Skeletal muscle cell (primary cell): ENCODE data around the gene PPP1R1C.

Experiments used
- DNase-seq: peaks from one replicate; pipeline ENCODE4 v3.0.0-alpha.2; 2010; ENCODE audit warnings: low read depth
- H3K4me3 ChIP-seq: 2 replicates; pipeline ENCODE4 v1.5.1; 2011; ENCODE audit warnings: low read depth, mild to moderate bottlenecking, control low read depth, low read length, moderate library complexity

PPP1R1C gene

DNA sequence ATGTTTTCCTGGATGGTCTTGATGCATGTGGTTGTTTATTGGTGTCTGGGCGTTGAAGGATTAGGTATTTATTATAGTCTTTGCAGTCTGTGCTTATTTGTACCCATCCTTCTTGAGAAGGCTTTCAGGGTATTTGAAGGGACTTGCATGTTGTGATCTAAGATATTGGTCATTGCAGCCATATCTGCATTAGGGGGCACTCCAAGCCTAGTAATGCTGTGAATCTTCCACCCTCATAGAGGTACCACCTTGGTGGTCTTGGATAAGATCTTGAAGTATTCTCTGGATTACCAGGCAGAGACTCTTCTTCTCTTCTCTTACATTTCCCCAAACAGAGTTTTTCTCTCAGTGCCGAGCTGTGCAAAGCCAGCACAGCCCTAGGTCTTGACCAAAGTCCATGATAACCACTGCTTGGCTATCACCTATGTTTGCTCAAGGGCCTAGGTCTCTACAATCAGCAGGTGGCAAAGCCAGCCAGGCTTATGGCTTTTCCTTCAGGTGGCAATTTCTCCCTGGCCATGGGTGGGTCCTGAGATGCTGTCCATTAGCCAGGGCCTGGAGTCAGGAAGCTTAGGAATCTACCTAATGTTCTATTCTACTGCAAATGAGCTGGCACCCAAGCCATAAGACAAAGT is 15.4 kb upstream of the PPP1R1C start:
- H3K4me3 ChIP-seq, result no peak overlapping the region
- no peak for DNase-seq

GRCh38 chr2:181971032-181971431 is 14.6 kb upstream of the PPP1R1C start:
- no peak for DNase-seq
- no peak overlapping the region for H3K4me3 ChIP-seq

DNA sequence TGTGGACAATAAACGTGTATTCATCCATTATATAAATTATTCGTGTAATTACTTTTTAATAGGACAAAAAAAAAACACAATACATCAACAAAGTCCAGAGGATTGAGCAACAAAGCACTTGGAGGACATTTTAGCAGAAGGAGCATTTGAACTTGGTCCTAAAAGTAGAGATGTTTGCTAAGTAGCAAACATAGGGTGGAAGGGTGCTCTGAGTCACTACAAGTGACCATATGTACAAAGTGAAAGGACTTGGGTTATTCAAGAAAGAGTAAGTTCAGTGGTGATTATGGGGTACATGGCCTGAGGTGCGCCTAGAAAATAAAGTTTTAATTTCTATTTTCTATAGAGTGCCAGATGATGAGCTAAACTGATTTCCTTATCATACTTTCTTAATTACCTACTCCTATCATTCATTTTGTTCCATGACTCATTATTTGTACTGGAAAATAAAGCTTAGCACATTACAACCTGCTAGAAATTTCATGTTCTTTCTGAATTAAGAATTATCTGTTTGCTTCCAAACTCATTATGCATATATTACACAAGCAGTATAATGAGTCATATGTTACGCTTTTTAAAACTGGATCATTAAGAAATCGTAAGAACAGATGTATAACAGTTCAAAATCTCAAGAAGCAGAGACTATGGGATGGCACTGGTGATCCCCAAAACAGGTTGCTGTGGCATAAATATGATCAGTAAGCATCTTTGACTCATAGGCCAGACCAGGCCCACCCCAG is 13.1 kb upstream of the PPP1R1C start:
- DNase-seq, result no peak
- no peak overlapping the region for H3K4me3 ChIP-seq

DNA sequence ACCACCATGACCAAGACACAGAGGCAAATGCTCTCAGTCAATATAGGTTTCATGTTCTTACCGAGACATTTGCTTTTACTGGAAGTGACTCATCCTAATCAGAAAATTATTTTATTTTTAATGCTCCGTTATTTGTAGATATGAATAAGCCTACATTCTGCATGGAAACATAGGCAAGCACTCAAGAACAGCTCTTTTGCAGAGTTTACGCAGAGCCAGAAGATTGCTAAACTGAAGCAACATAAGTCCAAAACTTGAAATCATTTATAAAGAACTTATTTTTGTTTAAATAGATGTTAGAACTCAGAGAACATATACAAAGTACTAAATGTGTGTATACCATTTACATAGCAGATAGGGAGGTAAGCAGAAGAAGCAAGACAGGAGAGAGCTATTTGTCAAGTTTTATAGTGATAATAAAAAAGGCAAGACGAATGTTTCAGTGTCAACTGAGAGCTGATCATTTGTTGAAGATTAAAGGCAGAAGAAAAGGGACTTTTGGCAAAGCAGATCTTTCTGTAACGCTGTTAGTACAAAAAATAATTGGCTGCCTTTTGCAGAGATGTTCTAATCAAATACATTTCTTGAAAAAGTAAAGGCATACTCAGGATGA is 12.4 kb upstream of the PPP1R1C start:
- H3K4me3 ChIP-seq, result no peak overlapping the region
- no peak for DNase-seq

DNA sequence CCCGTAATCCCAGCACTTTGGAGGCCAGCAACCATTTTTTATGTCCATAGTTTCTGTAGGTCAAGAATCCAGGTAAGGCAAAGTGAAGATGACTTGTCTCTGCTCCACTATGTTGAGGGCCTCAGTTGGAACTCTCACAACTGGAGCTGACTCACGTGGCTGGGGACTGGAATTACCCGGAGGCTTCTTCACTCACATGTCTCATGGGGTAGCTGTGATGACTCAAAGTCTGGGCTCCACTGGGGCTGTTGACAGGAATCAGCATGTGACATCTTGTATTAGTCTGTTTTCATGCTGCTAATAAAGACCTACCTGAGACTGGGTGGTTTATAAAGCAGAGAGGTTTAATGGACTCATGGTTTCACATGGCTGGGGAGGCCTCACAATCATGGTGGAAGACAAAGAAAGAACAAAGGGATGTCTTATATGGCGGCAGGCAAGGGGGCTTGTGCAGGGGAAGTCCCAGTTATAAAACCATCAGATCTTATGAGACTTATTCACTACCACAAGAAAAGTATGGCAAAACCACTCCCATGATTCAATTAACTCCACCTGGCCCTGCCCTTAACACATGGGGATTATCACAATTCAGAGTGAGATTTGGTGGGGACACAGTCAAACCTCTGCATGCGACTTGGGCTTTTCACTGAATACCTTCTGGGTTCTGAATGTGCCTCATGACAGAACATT is 7.8 kb upstream of the PPP1R1C start:
- H3K4me3 ChIP-seq, result no peak overlapping the region
- DNase-seq, result no peak

DNA sequence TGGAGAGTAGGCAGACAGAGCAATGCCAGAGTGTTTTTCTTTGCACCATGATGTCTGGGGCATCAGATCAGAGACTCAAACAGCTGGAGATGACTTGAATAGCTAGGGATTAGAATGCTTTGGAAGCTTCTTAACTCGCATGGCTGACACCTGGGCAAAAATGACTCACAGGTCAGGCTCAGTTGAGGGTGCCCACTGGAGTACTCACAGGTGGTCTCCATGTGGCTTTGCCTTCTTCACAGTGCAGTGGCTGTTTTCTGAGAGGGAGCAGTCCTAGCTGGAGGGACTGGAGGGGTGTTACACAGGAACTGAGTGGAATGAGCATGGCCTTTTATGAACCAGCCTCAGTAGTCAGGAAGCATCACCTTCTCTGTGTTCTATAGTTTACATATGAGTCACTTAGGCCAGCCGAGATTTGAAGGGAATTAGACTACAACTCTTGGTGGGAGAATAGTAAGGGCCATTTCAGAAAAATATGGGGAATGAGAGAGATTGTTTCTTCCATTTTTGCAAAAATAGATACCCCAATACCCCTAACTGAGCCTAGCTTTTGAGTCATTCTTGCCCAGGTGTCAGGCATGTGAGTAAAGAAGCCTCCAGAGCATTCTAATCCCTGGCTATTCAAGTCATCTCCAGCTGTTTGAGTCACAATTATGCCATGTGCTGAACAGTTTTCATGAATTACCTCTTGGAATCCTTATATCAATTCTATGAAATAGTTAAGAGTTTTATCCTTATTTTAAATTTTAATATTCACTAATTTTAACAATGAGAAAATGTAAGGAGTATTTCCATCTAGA is 7.1 kb upstream of the PPP1R1C start:
- no peak for DNase-seq
- H3K4me3 ChIP-seq, result no peak overlapping the region

DNA sequence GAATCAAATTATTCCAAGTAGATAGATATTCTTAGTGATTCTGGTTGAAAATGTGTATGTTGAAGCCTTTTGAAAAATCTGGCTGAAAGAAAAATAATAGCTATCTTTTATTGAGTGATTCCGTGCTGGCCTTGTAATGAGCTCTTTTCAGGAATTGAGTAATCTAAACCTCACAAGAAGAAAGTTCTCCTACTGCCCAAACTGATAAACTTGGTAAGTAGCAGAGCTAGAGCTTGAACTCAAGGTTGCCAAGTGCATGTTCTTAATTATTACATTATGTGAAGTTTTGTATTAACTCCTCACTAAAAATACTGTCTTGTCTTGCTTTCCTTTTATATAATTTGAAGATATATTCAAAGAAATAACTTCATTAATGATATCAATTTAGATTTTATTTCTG is 1.6 kb upstream of the PPP1R1C start:
- DNase-seq, result no peak
- H3K4me3 ChIP-seq, result no peak overlapping the region

- H3K4me3 ChIP-seq, result no peak overlapping the region
- no peak for DNase-seq
Measured at GRCh38 chr2:181984814-181985631, 630 bp upstream of the PPP1R1C start.

DNA sequence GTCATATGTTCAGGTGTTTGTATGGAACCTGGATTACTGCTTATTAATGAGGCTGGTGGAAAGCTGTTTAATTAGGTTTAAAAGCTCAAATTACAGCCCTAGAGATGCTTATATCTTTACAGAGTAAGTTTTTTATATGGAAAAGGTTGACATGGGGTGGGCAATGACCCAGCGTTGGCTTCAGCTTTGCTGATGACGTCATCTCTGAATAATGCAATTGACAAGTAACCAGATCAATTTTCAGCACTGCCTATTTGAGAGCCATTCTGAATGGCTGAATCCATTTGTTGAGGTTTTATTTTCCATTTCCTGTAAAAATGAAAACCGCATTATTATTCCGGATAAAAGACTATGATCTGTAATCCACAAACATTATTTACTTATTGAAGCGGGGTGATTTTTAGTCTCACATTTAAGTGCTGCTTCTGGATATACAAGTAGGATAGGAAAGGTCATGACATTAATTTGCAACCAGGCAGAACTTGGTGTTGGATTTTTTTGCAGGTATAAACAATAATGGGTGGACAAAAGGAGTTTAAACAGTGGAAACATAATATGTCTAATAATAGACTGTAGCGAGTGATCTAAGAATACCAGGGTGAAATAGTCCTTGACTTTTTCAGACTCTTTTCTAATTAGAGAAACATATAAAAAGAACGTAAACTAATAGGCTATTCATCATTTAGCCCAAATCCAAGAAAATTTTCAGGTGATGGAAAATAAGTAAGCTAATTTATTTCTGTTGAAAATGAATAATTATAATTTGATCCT is 2.7 kb downstream of the PPP1R1C start:
- H3K4me3 ChIP-seq, result no peak overlapping the region
- DNase-seq, result no peak

GRCh38 chr2:181989099-181989498 is 3.4 kb downstream of the PPP1R1C start:
- H3K4me3 ChIP-seq, result no peak overlapping the region
- DNase-seq, result no peak

DNA sequence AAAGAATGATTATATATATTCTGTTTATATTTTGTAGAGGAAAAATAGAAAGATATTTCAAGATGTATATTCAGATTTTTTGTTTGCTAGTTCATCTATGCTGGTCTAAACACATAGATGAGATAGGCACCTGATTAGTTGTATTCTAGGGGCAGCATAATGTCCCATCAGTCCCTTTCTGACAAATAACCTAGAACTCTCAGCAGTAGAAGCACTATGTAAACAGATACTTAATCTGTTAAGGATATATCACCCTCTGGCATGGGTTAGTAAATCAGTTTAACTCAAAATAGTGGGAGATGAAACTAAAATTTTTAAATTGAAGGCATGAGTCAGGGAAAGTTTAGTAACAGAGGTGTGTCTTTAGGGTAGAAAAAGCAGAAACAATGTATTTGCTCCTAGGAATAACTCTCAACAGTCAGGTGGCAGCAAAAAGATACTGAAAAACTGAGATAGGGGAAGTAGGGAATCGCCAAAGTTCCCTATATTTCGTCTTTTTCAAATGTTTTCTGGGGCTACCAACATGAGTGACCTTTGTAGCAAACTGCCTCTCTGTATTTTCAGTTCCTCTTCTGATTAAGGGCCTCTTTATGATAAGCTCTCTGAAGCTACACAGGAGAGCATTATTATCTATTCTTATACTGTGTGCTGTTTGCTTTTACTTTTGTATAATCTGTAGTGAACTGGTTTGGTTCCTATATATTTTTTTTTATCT is 5.7 kb downstream of the PPP1R1C start:
- no peak for DNase-seq
- no peak overlapping the region for H3K4me3 ChIP-seq

DNA sequence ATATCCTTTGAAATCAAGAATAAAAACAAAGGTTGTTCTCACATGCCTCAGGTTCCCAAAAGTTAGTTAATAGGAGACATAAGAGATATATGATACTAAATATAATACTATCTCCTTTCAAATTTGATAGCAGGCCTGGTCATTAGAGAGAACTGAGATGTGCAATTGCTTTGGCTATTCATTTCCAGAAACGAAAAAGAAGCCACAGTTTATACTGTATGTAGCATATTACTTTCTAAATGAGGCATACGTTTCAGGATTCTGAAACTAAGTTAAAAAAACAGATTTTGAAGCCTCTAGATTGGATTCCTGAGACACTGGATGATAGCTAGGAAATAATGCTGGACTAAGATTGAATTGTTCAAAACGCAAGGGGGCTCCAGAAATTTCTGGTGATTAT is 7.1 kb downstream of the PPP1R1C start:
- H3K4me3 ChIP-seq, result no peak overlapping the region
- DNase-seq, result no peak

DNA sequence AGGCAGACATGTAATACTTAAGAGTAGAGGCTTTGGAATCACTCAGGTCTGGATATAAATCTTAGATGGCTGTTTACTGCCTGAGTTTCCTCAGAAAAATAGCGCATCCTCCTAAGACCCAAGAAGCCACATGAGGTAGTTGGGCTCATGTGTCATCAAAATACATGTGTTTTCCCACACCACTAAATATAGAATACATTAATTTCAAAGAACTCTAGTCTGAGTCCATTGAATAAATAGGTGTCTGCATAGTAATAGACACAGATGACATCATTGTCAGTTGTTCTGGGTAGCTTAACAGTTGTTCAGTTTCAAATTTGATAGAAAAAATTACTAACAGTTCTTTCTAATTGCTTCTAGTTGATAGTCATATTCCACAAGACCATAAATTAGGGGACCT is 9.6 kb downstream of the PPP1R1C start:
- no peak overlapping the region for H3K4me3 ChIP-seq
- DNase-seq, result no peak

GRCh38 chr2:181998041-181998835 is 12.6 kb downstream of the PPP1R1C start:
- no peak for DNase-seq

DNA sequence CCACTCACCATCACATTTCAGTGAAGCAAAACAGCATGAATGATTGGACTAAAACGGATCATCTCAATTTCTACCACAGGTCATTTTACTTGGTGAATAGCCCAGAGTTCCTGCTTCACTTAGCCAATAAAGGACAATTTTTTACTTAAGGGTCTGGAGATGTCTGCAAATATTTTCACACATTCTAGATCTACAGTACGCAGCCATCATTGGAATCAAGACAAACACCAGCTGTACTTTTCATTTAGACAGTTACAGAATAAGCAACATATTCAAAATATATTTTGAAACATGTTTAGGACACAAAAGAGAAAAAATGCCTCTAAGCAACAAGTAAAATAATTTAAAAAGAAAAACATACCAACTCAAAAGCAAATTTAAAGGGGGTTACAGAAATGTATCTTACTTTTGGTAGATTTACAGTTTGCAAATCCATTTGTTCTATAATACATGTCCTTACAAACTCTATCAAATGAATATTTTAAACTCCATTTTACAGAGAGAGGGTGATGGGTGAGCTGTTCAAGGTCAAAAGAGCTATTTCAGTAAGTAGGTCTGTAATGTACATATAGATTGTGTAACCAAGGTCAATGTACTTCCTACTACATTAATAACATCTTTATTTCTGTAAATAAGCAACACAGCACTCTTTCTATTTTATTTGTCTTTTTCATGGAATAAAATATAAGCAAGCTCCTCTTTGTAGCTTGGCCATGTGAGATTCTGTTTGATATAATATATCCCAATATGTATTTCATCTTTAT is 13.4 kb downstream of the PPP1R1C start:
- no peak for DNase-seq

More at GRCh38 chr2:181998041-181998835, 12.6 kb downstream of the PPP1R1C start:
- no peak overlapping the region for H3K4me3 ChIP-seq

DNA sequence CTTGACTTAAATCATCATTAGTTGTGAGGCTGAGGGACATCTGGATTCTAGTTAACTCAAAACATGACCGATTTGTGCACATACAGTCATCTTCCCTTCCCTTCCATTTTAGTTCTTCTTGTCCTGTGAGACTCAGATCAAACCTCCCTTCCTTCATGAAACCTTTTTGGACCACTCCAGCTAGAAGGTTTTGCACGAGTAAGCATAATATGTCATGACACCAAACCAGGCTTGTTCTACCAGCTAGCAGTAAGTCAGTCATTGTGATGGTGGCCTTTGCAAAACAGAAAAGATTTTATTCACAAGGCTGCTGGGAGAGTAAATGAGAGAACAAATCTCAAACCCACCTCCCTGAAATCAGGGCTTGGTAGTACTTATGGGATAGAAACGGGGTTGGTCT is 14.3 kb downstream of the PPP1R1C start:
- no peak for DNase-seq
- H3K4me3 ChIP-seq, result no peak overlapping the region

More for the DNA sequence above, 13.4 kb downstream of the PPP1R1C start:
- H3K4me3 ChIP-seq, result no peak overlapping the region
